Gastrocnemius medialis (tissue), 4 donors: ENCODE measurements around the gene IQCC. TPM values are rescaled to one million over a fixed set of nuclear protein-coding genes. Genes with fewer than 3 reads are reported as not detected.
A peak's percentile ranks its signal among the peaks of the same experiment; 100 is the strongest.

Experiments
- ATAC-seq, 2 donors: fragments of 150-250 bp; one replicate each; pipeline ENCODE4 v1.9.1; 2016
- DNase-seq, 2 donors: peaks; one replicate each; pipeline ENCODE4 v3.0.0-alpha.2; 2019
- H3K27ac ChIP-seq, 4 donors: fragments of 200-600 bp; sonication (generic); 1 replicate in 1 of 4; 2 replicates in 3 of 4; pipeline ENCODE4 v1.5.1; 2016 to 2018; ENCODE audit warnings: mild to moderate bottlenecking in 2 of 4, moderate library complexity in 1 of 4
- H3K27me3 ChIP-seq, 3 donors: fragments of 200-600 bp; sonication (generic) in 2 of 3; 1 replicate in 1 of 3; 2 replicates in 2 of 3; pipeline versions ENCODE4 v1.5.1 to v1.6.0; 2016 to 2019; ENCODE audit warnings: mild to moderate bottlenecking in 1 of 3, moderate library complexity in 1 of 3
- H3K36me3 ChIP-seq, 2 donors: fragments of 200-600 bp; sonication (generic) in 1 of 2; one replicate each; pipeline ENCODE4 v1.5.1; 2017 to 2018
- H3K4me1 ChIP-seq, 2 donors: fragments of 200-600 bp; sonication (generic) in 1 of 2; one replicate each; pipeline ENCODE4 v1.5.1; 2016 to 2017; ENCODE audit warnings: mild to moderate bottlenecking in 2 of 2
- H3K4me3 ChIP-seq, 4 donors: fragments of 200-600 bp; sonication (generic) in 3 of 4; 1 replicate in 1 of 4; 2 replicates in 3 of 4; pipeline ENCODE4 v1.5.1; 2016 to 2019; ENCODE audit warnings: mild to moderate bottlenecking in 2 of 4
- H3K9me3 ChIP-seq, 3 donors: fragments of 200-600 bp; sonication (generic) in 2 of 3; 1 replicate in 1 of 3; 2 replicates in 2 of 3; pipeline ENCODE4 v1.5.1; 2016 to 2019
- POLR2A ChIP-seq, 2 donors: fragments of 450-650 bp; IDR thresholded peaks; one replicate each; pipeline ENCODE4 v1.6.1; 2017; ENCODE audit warnings: antibody characterized with exemption in 2 of 2, mild to moderate bottlenecking in 2 of 2, moderate library complexity in 2 of 2
- in situ Hi-C, 4 donors: fragments of 200-750 bp; cut with MboI; loops; one replicate each; pipeline versions ENCODE4 v1.15.0 to v1.8.0; 2017; ENCODE audit warnings: low sequenced_read_pairs in 4 of 4
- intact Hi-C: fragments of 100-400 bp; cut with DNase I; formaldehyde crosslinking; loops from one replicate; pipeline ENCODE4 v1.15.1; 2023; ENCODE audit warnings: low total_unique reads
- total RNA-seq, 4 donors: library from RNA; depleted of rRNA; stranded (reverse); fragments of >200 nt; gene quantifications; one replicate each; pipeline versions ENCODE4 v1.1.0 to v1.2.3, GENCODE V29; 2016
- TF ChIP-seq, protein P1 (sequence below), 5 experiments: fragments of 450-650 bp in 3 of 5; fragments of 200-600 bp in 2 of 5; sonication (generic) in 2 of 5; IDR thresholded peaks in 4 of 5; conservative IDR thresholded peaks in 1 of 5; 1 replicate in 4 of 5; 2 replicates in 1 of 5; pipeline ENCODE4 v1.5.1; 2016 to 2019; ENCODE audit warnings: antibody characterized with exemption in 5 of 5, mild to moderate bottlenecking in 3 of 5, moderate library complexity in 3 of 5

The IQCC gene
- total RNA-seq, 4 donors from 2014 or later, result 0.49 to 0.93 (median 0.83) TPM

- intact Hi-C loops (loop anchor here (10.0 kb wide), 1 partner anchor 274 kb away; the partner anchor contains the start of gene PTP4A2), in situ Hi-C loops (no loop called here)
- TF ChIP-seq, protein P1, sequence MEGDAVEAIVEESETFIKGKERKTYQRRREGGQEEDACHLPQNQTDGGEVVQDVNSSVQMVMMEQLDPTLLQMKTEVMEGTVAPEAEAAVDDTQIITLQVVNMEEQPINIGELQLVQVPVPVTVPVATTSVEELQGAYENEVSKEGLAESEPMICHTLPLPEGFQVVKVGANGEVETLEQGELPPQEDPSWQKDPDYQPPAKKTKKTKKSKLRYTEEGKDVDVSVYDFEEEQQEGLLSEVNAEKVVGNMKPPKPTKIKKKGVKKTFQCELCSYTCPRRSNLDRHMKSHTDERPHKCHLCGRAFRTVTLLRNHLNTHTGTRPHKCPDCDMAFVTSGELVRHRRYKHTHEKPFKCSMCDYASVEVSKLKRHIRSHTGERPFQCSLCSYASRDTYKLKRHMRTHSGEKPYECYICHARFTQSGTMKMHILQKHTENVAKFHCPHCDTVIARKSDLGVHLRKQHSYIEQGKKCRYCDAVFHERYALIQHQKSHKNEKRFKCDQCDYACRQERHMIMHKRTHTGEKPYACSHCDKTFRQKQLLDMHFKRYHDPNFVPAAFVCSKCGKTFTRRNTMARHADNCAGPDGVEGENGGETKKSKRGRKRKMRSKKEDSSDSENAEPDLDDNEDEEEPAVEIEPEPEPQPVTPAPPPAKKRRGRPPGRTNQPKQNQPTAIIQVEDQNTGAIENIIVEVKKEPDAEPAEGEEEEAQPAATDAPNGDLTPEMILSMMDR (IDR thresholded peaks at IDR 0.05 in 4 of 5, conservative IDR thresholded peaks at IDR 0.05 in 1 of 5), result no peak
- no peak for TF ChIP-seq POLR2A (IDR thresholded peaks at IDR 0.05)
- ATAC-seq, result no peak
- Histone ChIP-seq H3K9me3 (no peaks in the 10 kb centered on the region), H3K4me3 (no peak overlapping the region), H3K27me3 (no peaks in the 10 kb centered on the region), H3K27ac (no peak overlapping the region), H3K4me1 (peaks cover 10 to 22% of the 10 kb centered on the region in 2 donors), H3K36me3 (no peaks in the 10 kb centered on the region)
- DNase-seq, result no peak
Measured at GRCh38 chr1:32208469-32208868, 3.0 kb downstream of the IQCC start.

DNA sequence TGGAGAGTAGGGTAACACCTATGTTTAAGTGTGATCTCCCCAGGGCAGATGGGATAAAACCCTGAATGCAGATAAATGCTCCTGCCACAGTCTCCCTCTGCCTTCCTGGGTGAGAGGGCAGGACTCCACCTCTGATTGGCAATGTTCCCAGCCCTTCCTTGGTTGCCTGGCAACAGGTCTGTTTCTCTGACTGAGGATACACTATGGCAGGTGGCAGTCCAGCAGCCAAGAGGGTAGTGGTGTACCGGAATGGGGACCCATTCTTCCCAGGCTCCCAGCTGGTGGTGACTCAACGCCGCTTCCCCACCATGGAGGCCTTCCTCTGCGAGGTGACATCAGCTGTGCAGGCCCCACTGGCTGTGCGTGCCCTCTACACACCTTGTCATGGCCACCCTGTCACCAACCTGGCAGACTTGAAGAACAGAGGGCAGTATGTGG is 3.4 kb downstream of the IQCC start, which contains the start of gene DCDC2B:
DCDC2B (plus strand) TSS at position 199 of the 438 bp plus-strand sequence; CDS start at position 204, 5 bp downstream.
- no peak within 1 kb of the TSS for H3K4me3 ChIP-seq
- H3K27ac ChIP-seq, result peak within 1 kb of the TSS in 1 of 4 donors; percentile 5
- in situ Hi-C loops (no loop called here), intact Hi-C loops (loop anchor here (10.0 kb wide), 1 partner anchor 274 kb away; the partner anchor contains the start of gene PTP4A2)
- no peaks in the 10 kb centered on the region for H3K9me3 ChIP-seq
- no peaks in the 10 kb centered on the region for H3K36me3 ChIP-seq
- H3K27me3 ChIP-seq, result no peaks in the 10 kb centered on the region
- DNase-seq (peak in 1 of 2 donors; percentile 42), ATAC-seq (no peak)
- no peak for TF ChIP-seq POLR2A (IDR thresholded peaks at IDR 0.05)
- TF ChIP-seq, protein P1 (IDR thresholded peaks at IDR 0.05 in 4 of 5, conservative IDR thresholded peaks at IDR 0.05 in 1 of 5), result no peak
- H3K4me1 ChIP-seq, result peaks cover 10 to 22% of the 10 kb centered on the region in 2 donors

- ATAC-seq (peak; percentile 77 to 84), DNase-seq (peak in 1 of 2 donors; percentile 35)
- Histone ChIP-seq H3K4me3 (no peak overlapping the region), H3K27me3 (no peaks in the 10 kb centered on the region), H3K9me3 (no peaks in the 10 kb centered on the region), H3K27ac (peak overlapping the region in 1 of 4 donors; percentile 11), H3K4me1 (peaks cover 0 to 3% of the 10 kb centered on the region in 2 donors), H3K36me3 (peaks cover 0 to 29% of the 10 kb centered on the region in 2 donors)
- in situ Hi-C loops (no loop called here), intact Hi-C loops (loop anchor here (2.0 kb wide), 1 partner anchor 101 kb away; no protein-coding TSS in a partner anchor)
- TF ChIP-seq POLR2A (IDR thresholded peaks at IDR 0.05), result no peak
- TF ChIP-seq, protein P1 (IDR thresholded peaks at IDR 0.05 in 4 of 5, conservative IDR thresholded peaks at IDR 0.05 in 1 of 5), result peak; percentile 50 to 73 (median 67)
Measured at GRCh38 chr1:32215629-32216480, 10.4 kb downstream of the IQCC start.

GRCh38 chr1:32216566-32216965 is 11.1 kb downstream of the IQCC start:
- DNase-seq (no peak), ATAC-seq (no peak)
- no peaks in the 10 kb centered on the region for H3K27me3 ChIP-seq
- no peaks in the 10 kb centered on the region for H3K9me3 ChIP-seq
- H3K27ac ChIP-seq, result no peak overlapping the region
- peaks cover 4 to 10% of the 10 kb centered on the region in 2 donors for H3K4me1 ChIP-seq
- no peak overlapping the region for H3K4me3 ChIP-seq
- peaks cover 0 to 29% of the 10 kb centered on the region in 2 donors for H3K36me3 ChIP-seq
- intact Hi-C loops (no loop called here), in situ Hi-C loops (no loop called here)
- TF ChIP-seq POLR2A (IDR thresholded peaks at IDR 0.05), result no peak
- TF ChIP-seq, protein P1 (IDR thresholded peaks at IDR 0.05 in 4 of 5, conservative IDR thresholded peaks at IDR 0.05 in 1 of 5), result no peak
